Brain microvascular endothelial cell (primary cell): ENCODE results near the gene IGHMBP2.
A peak's percentile ranks its signal among the peaks of the same experiment; 100 is the strongest.

Experiments
- DNase-seq: peaks from one replicate; pipeline ENCODE4 v3.0.0-alpha.2; 2020
- H3K27ac ChIP-seq: fragments of 250-450 bp; sonication (Bioruptor Pico); 2 replicates; pipeline ENCODE4 v1.5.1; 2020; ENCODE audit warnings: mild to moderate bottlenecking, moderate library complexity
- H3K27me3 ChIP-seq: fragments of 250-450 bp; sonication (Bioruptor Pico); replicated peaks from 2 replicates; pipeline ENCODE4 v1.5.1; 2020; ENCODE audit warnings: mild to moderate bottlenecking
- H3K36me3 ChIP-seq: fragments of 250-450 bp; sonication (Bioruptor Pico); replicated peaks from 2 replicates; pipeline ENCODE4 v1.5.1; 2020; ENCODE audit warnings: mild to moderate bottlenecking
- H3K4me3 ChIP-seq: 2 replicates; pipeline ENCODE4 v1.5.1; 2011; ENCODE audit warnings: low read depth, mild to moderate bottlenecking, control low read depth, low read length, moderate library complexity
- in situ Hi-C: cut with HindIII; loops from 2 replicates; pipeline ENCODE4 v1.10.0; 2017; ENCODE audit warnings: low sequenced_read_pairs, low pct_ligation_motif_present
- TF ChIP-seq, protein P1 (sequence below): IDR thresholded peaks from 2 replicates; pipeline ENCODE4 v1.5.1; 2011; ENCODE audit warnings: low read depth, mild to moderate bottlenecking, moderate library complexity, low read length, control low read depth, inconsistent platforms; ENCODE audit errors: missing control alignments

The IGHMBP2 gene

DNA sequence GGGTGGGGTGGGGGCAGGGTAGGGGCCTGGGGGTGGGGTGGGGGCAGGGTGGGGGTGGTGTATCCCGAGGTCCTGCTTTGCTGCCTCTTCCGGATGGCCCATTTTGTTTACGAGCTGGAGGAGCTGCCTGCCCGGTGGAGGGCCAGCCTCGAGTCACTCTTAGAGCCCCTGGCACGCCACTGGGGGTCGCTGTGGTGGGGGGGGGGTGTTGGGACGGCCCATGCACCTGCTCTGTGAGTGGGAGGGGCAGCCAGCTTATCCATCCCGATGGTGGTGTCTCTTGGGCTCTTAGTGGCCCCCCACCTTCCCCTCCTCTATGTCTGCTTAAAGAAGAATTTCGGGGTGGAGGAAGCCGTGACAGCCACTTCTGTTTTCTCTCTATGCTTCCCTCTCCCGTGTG, 52.5 kb downstream of the IGHMBP2 start:
- H3K27me3 ChIP-seq = no peaks in the 10 kb centered on the region
- no peak overlapping the region for H3K4me3 ChIP-seq
- no peak for DNase-seq
- in situ Hi-C loops = no loop called here
- TF ChIP-seq, protein P1, sequence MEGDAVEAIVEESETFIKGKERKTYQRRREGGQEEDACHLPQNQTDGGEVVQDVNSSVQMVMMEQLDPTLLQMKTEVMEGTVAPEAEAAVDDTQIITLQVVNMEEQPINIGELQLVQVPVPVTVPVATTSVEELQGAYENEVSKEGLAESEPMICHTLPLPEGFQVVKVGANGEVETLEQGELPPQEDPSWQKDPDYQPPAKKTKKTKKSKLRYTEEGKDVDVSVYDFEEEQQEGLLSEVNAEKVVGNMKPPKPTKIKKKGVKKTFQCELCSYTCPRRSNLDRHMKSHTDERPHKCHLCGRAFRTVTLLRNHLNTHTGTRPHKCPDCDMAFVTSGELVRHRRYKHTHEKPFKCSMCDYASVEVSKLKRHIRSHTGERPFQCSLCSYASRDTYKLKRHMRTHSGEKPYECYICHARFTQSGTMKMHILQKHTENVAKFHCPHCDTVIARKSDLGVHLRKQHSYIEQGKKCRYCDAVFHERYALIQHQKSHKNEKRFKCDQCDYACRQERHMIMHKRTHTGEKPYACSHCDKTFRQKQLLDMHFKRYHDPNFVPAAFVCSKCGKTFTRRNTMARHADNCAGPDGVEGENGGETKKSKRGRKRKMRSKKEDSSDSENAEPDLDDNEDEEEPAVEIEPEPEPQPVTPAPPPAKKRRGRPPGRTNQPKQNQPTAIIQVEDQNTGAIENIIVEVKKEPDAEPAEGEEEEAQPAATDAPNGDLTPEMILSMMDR = peak; percentile 42
- no peak overlapping the region for H3K27ac ChIP-seq
- H3K36me3 ChIP-seq = no peaks in the 10 kb centered on the region

GRCh38 chr11:68956547-68957254, 53.0 kb downstream of the IGHMBP2 start:
- Histone ChIP-seq H3K27me3 (no peaks in the 10 kb centered on the region), H3K4me3 (no peak overlapping the region), H3K27ac (no peak overlapping the region), H3K36me3 (no peaks in the 10 kb centered on the region)
- no peak for DNase-seq
- TF ChIP-seq, protein P1 = no peak
- in situ Hi-C loops = no loop called here

- TF ChIP-seq, protein P1 = no peak
- in situ Hi-C loops = no loop called here
- Histone ChIP-seq H3K4me3 (no peak overlapping the region), H3K27ac (no peak overlapping the region), H3K27me3 (no peaks in the 10 kb centered on the region), H3K36me3 (no peaks in the 10 kb centered on the region)
- DNase-seq = no peak
Observed at GRCh38 chr11:68958211-68958610, 54.5 kb downstream of the IGHMBP2 start.

DNA sequence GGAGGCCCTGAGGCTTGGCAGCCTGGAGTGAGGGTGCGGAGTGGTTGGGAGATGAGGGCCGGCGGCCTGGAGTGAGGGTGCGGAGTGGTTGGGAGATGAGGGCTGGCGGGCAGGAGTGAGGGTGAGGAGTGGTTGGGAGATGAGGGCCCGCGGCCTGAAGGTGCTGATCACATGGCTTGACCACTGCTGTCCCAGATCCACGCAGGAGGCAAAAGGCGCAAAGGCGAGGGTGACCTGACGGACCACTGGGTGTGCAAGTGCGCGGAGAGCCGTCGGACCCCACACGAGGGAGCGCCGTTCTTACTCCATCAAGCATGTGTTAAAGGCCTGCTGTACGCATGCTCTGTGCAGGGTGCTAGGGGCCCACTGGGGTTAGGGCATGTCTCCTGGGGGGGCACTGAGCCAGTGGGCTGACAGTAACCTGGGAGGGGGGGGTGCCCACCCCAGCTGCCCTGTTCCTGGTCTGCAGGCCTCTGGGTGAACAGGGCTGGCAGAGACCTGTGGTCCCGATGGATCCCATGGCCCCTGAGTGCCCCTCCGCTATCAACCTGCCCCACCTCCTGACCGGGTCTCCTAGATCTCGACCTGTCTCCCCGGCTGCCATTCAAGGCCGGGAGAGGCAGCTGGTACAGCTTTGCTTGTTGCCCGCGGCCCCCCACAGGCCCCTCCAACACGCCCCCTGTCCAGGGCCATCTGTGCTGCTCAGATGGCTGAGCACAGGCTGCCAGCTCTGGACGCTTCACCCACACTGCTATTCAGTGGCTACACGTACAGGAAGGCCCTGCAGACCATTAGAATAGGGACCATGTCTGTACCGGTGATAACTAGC, 56.0 kb downstream of the IGHMBP2 start:
- no peak for DNase-seq
- in situ Hi-C loops = no loop called here

DNA sequence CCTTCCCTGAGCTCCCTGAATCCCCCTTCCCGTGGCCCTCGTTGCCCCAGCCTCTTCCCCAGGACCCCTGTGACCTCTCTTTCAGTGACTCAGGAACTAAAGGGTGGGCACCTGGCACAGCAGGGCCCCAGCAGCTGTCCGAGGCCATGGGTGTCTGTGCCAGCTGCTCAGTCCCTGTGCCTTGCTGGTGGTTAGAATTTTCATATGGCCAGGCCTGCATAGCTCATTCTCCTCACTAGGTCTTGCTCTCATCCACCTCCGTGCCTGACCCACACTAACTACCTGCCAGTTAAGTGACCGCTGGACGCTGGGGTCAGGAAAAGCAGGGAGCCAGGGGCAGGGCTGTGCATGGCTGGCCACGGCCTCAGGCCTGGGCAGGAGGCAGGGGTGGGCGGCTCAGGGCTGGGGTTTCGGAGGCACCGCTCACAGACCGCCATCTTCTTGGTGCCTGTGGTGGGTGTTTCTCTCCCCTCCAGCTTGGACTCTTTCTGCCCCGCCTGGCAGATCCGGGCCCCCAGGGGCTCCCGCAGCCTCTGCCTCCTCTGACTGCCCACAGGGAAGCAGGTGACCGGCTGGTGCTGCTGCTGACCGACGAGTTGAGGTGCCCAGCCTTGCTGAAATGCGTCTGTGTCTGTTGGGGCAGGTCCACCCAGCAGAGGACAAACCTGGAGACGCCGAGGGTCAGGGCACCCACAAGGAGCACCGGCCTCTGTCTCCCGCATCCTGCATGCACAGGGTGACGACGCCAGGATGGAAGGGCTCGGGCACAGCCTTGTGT, 56.8 kb downstream of the IGHMBP2 start:
- no peak overlapping the region for H3K4me3 ChIP-seq
- in situ Hi-C loops = no loop called here
- no peak for DNase-seq

More for the DNA sequence above, 56.0 kb downstream of the IGHMBP2 start:
- no peak overlapping the region for H3K4me3 ChIP-seq
- no peak overlapping the region for H3K27ac ChIP-seq
- TF ChIP-seq, protein P1 = no peak
- H3K36me3 ChIP-seq = no peaks in the 10 kb centered on the region
- no peaks in the 10 kb centered on the region for H3K27me3 ChIP-seq

More for the DNA sequence above, 56.8 kb downstream of the IGHMBP2 start:
- no peaks in the 10 kb centered on the region for H3K27me3 ChIP-seq
- H3K36me3 ChIP-seq = no peaks in the 10 kb centered on the region
- TF ChIP-seq, protein P1 = no peak
- H3K27ac ChIP-seq = no peak overlapping the region
